ENCODE data around the gene RASSF5.

DNA sequence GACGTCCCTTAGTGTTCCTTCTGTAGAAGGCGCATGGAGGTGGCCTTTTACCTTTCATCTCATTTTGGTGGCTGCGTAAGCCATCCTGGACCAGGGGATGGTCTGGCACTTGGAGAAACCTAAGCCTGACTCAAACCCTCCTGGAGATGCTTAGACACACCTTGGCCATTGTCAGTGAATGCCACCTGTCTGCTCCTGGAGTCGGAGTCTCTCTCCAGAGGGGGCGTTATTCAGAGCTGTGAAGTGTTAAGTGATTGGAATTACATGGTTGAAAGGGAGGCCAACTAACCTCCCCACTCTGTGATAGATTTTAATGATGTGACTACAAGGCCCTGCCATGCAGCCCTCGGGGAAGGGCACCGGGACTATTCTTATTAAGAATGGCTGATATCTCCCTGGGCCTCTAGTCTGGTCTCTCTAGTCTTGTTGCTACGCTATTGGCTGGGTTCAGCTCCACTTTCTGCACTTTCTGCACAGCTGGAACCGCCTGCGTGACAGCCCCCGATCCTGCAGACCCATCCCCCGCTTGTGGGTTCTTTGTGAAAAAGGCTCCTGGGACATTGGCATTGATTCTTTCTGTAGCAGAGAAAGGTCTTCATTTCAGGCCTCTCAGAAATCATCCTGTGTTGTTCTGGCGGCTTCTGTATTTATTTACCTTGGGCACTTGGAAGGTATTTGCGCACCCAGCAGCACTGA, 4.2 kb downstream of the RASSF5 start:
- TF ChIP-seq, protein P1, sequence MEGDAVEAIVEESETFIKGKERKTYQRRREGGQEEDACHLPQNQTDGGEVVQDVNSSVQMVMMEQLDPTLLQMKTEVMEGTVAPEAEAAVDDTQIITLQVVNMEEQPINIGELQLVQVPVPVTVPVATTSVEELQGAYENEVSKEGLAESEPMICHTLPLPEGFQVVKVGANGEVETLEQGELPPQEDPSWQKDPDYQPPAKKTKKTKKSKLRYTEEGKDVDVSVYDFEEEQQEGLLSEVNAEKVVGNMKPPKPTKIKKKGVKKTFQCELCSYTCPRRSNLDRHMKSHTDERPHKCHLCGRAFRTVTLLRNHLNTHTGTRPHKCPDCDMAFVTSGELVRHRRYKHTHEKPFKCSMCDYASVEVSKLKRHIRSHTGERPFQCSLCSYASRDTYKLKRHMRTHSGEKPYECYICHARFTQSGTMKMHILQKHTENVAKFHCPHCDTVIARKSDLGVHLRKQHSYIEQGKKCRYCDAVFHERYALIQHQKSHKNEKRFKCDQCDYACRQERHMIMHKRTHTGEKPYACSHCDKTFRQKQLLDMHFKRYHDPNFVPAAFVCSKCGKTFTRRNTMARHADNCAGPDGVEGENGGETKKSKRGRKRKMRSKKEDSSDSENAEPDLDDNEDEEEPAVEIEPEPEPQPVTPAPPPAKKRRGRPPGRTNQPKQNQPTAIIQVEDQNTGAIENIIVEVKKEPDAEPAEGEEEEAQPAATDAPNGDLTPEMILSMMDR (conservative IDR thresholded peaks at IDR 0.05): no peak
- TF ChIP-seq EZH2 (IDR thresholded peaks at IDR 0.05; ENCODE audit: low read depth): no peak

Measured in PC-9 (cell line).